DND-41 (cell line): ENCODE measurements around the gene HLCS.

ENCODE experiments used
- ATAC-seq: fragments of 200-7000 bp; cut with Tn5 transposase; 3 replicates; pipeline ENCODE4 v1.9.1; 2021; ENCODE audit warnings: low read depth; ENCODE audit not compliant: insufficient read depth
- DNase-seq: peaks from one replicate; pipeline ENCODE4 v3.0.0-alpha.2; 2020
- H2AFZ ChIP-seq: 2 replicates; pipeline ENCODE4 v1.6.0; 2012; ENCODE audit warnings: low read depth, low read length
- H3K27ac ChIP-seq: 2 replicates; pipeline ENCODE4 v1.5.1; 2012; ENCODE audit warnings: low read length, inconsistent platforms
- H3K27me3 ChIP-seq: fragments of 200-600 bp; sonication (generic); 2 replicates; pipeline ENCODE4 v1.6.0; 2012; ENCODE audit warnings: low read length, mild to moderate bottlenecking, inconsistent platforms; ENCODE audit not compliant: insufficient read depth, poor library complexity
- H3K36me3 ChIP-seq: 2 replicates; pipeline ENCODE4 v1.5.1; 2012; ENCODE audit warnings: low read length, inconsistent platforms; ENCODE audit not compliant: insufficient read depth
- H3K4me1 ChIP-seq: 2 replicates; pipeline ENCODE4 v1.5.1; 2012; ENCODE audit warnings: mild to moderate bottlenecking, low read length; ENCODE audit not compliant: insufficient read depth
- H3K4me2 ChIP-seq: 2 replicates; pipeline ENCODE4 v1.6.0; 2012; ENCODE audit warnings: mild to moderate bottlenecking, moderate library complexity, low read length, inconsistent platforms; ENCODE audit not compliant: insufficient read depth
- H3K4me3 ChIP-seq, 2 experiments: fragments of 200-600 bp in 1 of 2; shearing (Covaris generic) in 1 of 2; 2 replicates each; pipeline ENCODE4 v1.5.1; 2012 to 2016; ENCODE audit warnings: inconsistent platforms in 2 of 2, low read length in 2 of 2, mild to moderate bottlenecking in 2 of 2, low read depth in 1 of 2, moderate library complexity in 1 of 2
- H3K79me2 ChIP-seq: 2 replicates; pipeline ENCODE4 v1.6.0; 2012; ENCODE audit warnings: low read length, inconsistent platforms; ENCODE audit not compliant: insufficient read depth
- H3K9ac ChIP-seq: 2 replicates; pipeline ENCODE4 v1.6.0; 2012; ENCODE audit warnings: low read depth, mild to moderate bottlenecking, inconsistent platforms, low read length, moderate library complexity
- H3K9me3 ChIP-seq: 2 replicates; pipeline ENCODE4 v1.5.1; 2012; ENCODE audit warnings: low read length, moderate library complexity, mild to moderate bottlenecking, inconsistent platforms; ENCODE audit not compliant: insufficient read depth, severe bottlenecking
- H4K20me1 ChIP-seq: 2 replicates; pipeline ENCODE4 v1.6.0; 2012; ENCODE audit warnings: low read length; ENCODE audit not compliant: insufficient read depth
- CTCF ChIP-seq: IDR thresholded peaks from 2 replicates; pipeline ENCODE4 v1.5.1; 2012; ENCODE audit warnings: borderline replicate concordance, low read length, moderate library complexity, mild to moderate bottlenecking; ENCODE audit not compliant: poor library complexity, severe bottlenecking; ENCODE audit errors: extremely low read depth
- EZH2 ChIP-seq: IDR thresholded peaks from 3 replicates; pipeline ENCODE4 v1.6.1; 2012; ENCODE audit warnings: borderline replicate concordance, low read depth, mild to moderate bottlenecking, moderate library complexity, low read length, inconsistent platforms; ENCODE audit not compliant: severe bottlenecking

The HLCS gene

GRCh38 chr21:36725793-36726386, 240.6 kb downstream of the HLCS start:
- no peaks in the 10 kb centered on the region for H3K27me3 ChIP-seq
- no peaks in the 10 kb centered on the region for H3K4me1 ChIP-seq
- no peaks in the 10 kb centered on the region for H4K20me1 ChIP-seq
- no peaks in the 10 kb centered on the region for H3K79me2 ChIP-seq
- TF ChIP-seq EZH2 (no peak), CTCF (no peak)
- DNase-seq (no peak), ATAC-seq (no peak)
- no peak overlapping the region for H3K27ac ChIP-seq
- no peak overlapping the region for H3K4me2 ChIP-seq
- H3K9ac ChIP-seq = no peak overlapping the region
- H3K36me3 ChIP-seq = no peaks in the 10 kb centered on the region
- H3K9me3 ChIP-seq = no peaks in the 10 kb centered on the region
- H2AFZ ChIP-seq = no peak overlapping the region
- no peak overlapping the region for H3K4me3 ChIP-seq

GRCh38 chr21:36724660-36725059, 241.8 kb downstream of the HLCS start:
- H3K27me3 ChIP-seq = no peaks in the 10 kb centered on the region
- H2AFZ ChIP-seq = no peak overlapping the region
- no peak overlapping the region for H3K4me2 ChIP-seq
- TF ChIP-seq CTCF (no peak), EZH2 (no peak)
- no peak overlapping the region for H3K27ac ChIP-seq
- no peaks in the 10 kb centered on the region for H3K36me3 ChIP-seq
- no peak overlapping the region for H3K4me3 ChIP-seq
- H3K79me2 ChIP-seq = no peaks in the 10 kb centered on the region
- ATAC-seq = no peak
- H3K4me1 ChIP-seq = no peaks in the 10 kb centered on the region
- no peak overlapping the region for H3K9ac ChIP-seq
- H3K9me3 ChIP-seq = no peaks in the 10 kb centered on the region
- DNase-seq = no peak
- H4K20me1 ChIP-seq = no peaks in the 10 kb centered on the region

GRCh38 chr21:36723371-36723881, 243.0 kb downstream of the HLCS start:
- no peak overlapping the region for H3K9ac ChIP-seq
- H3K27ac ChIP-seq = no peak overlapping the region
- H4K20me1 ChIP-seq = no peaks in the 10 kb centered on the region
- no peaks in the 10 kb centered on the region for H3K36me3 ChIP-seq
- TF ChIP-seq CTCF = no peak
- no peak for TF ChIP-seq EZH2
- no peak overlapping the region for H3K4me2 ChIP-seq
- ATAC-seq (no peak), DNase-seq (no peak)
- no peaks in the 10 kb centered on the region for H3K27me3 ChIP-seq
- no peaks in the 10 kb centered on the region for H3K4me1 ChIP-seq
- no peak overlapping the region for H3K4me3 ChIP-seq
- no peaks in the 10 kb centered on the region for H3K79me2 ChIP-seq
- no peak overlapping the region for H2AFZ ChIP-seq
- H3K9me3 ChIP-seq = no peaks in the 10 kb centered on the region
